H1 (cell line): Measurements from ENCODE around the gene KRT78.

Experiments used
- EP300 ChIP-seq, 2 experiments: IDR thresholded peaks; 1 replicate in 1 of 2; 2 replicates in 1 of 2; pipeline ENCODE4 v1.6.1; 2011 to 2012; ENCODE audit warnings: low read depth in 2 of 2, low read length in 2 of 2, mild to moderate bottlenecking in 2 of 2, borderline replicate concordance in 1 of 2, inconsistent platforms in 1 of 2, moderate library complexity in 1 of 2
- EZH2 ChIP-seq: fragments of 200-600 bp; sonication (generic); IDR thresholded peaks from 2 replicates; pipeline ENCODE4 v1.7.1; 2012; ENCODE audit warnings: low read depth, mild to moderate bottlenecking, moderate library complexity, low read length, inconsistent platforms; ENCODE audit not compliant: severe bottlenecking
- HDAC2 ChIP-seq, 2 experiments: fragments of 300-600 bp in 1 of 2; sonication (generic) in 1 of 2; IDR thresholded peaks; 2 replicates each; pipeline ENCODE4 v1.6.1; 2011 to 2012; ENCODE audit warnings: low read depth in 2 of 2, low read length in 2 of 2, mild to moderate bottlenecking in 2 of 2, moderate library complexity in 2 of 2, borderline replicate concordance in 1 of 2, inconsistent platforms in 1 of 2
- JUND ChIP-seq: IDR thresholded peaks from 2 replicates; pipeline ENCODE4 v1.6.1; 2011; ENCODE audit warnings: mild to moderate bottlenecking, improper control_type of control experiment, low read length
- POLR2A ChIP-seq, 2 experiments: IDR thresholded peaks; 1 replicate in 1 of 2; 2 replicates in 1 of 2; pipeline ENCODE4 v1.6.1; 2011; ENCODE audit warnings: low read depth in 2 of 2, low read length in 2 of 2, mild to moderate bottlenecking in 2 of 2; ENCODE audit errors: control extremely low read depth in 1 of 2
- RAD21 ChIP-seq, 2 experiments: IDR thresholded peaks in 1 of 2; conservative IDR thresholded peaks in 1 of 2; 2 replicates each; pipeline ENCODE4 v1.6.1; 2011; ENCODE audit warnings: low read depth in 2 of 2, low read length in 2 of 2, improper control_type of control experiment in 1 of 2, inconsistent platforms in 1 of 2, mild to moderate bottlenecking in 1 of 2, moderate library complexity in 1 of 2
- RXRA ChIP-seq: IDR thresholded peaks from 2 replicates; pipeline ENCODE4 v1.6.1; 2011; ENCODE audit warnings: low read depth, mild to moderate bottlenecking, low read length, moderate library complexity; ENCODE audit not compliant: insufficient read depth
- SIN3A ChIP-seq, 2 experiments: IDR thresholded peaks in 1 of 2; conservative IDR thresholded peaks in 1 of 2; 2 replicates each; pipeline ENCODE4 v1.6.1; 2011 to 2012; ENCODE audit warnings: low read length in 2 of 2, improper control_type of control experiment in 1 of 2, low read depth in 1 of 2, mild to moderate bottlenecking in 1 of 2
- SP2 ChIP-seq: IDR thresholded peaks from 2 replicates; pipeline ENCODE4 v1.6.1; 2012; ENCODE audit warnings: mild to moderate bottlenecking, low read length, inconsistent platforms
- TAF1 ChIP-seq: IDR thresholded peaks from 2 replicates; pipeline ENCODE4 v1.6.1; 2011; ENCODE audit warnings: mild to moderate bottlenecking, low read depth, low read length
- TBP ChIP-seq: IDR thresholded peaks from 2 replicates; pipeline ENCODE4 v1.6.1; 2011; ENCODE audit warnings: low read depth, low read length, improper control_type of control experiment
- YY1 ChIP-seq: IDR thresholded peaks from 2 replicates; pipeline ENCODE4 v1.6.1; 2011; ENCODE audit warnings: low read depth, mild to moderate bottlenecking, low read length
- TF ChIP-seq, protein P1 (sequence below), 3 experiments: IDR thresholded peaks; 1 replicate in 2 of 3; 2 replicates in 1 of 3; pipeline versions ENCODE4 v1.5.1 to v1.6.1; 2011; ENCODE audit warnings: low read length in 3 of 3, mild to moderate bottlenecking in 3 of 3, inconsistent platforms in 2 of 3, low read depth in 1 of 3, moderate library complexity in 1 of 3; ENCODE audit not compliant: insufficient read depth in 1 of 3; ENCODE audit errors: control extremely low read depth in 1 of 3

DNA sequence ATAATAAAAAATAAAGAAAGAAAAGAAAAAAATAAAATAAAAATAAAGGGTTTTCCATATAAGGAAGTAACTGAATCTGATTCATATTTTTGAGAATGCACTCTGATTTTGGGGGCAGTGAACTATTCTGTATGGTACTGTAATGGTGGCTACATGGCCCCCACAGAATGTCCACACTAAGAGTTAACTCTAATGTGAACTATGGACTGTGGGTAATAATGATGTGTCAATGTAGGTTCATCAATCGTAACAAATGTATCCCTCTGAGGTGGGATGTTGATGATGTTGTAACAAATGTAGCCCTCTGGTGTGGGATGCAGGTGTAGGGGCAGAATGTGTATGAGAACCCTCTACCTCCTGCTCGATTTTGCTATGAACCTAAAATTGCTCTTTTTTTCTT lies 42.2 kb upstream of the KRT78 start:
- no peak for TF ChIP-seq EZH2
- TF ChIP-seq JUND, result no peak
- no peak for TF ChIP-seq RAD21 (IDR thresholded peaks at IDR 0.05 in 1 of 2, conservative IDR thresholded peaks at IDR 0.05 in 1 of 2; ENCODE audit: low read depth in 2 of 2, low read length in 2 of 2)
- no peak for TF ChIP-seq TAF1
- TF ChIP-seq EP300 (IDR thresholded peaks at IDR 0.05; ENCODE audit: borderline replicate concordance in 1 of 2, low read depth in 2 of 2, low read length in 2 of 2), result no peak
- TF ChIP-seq SP2, result no peak
- TF ChIP-seq, protein P1, sequence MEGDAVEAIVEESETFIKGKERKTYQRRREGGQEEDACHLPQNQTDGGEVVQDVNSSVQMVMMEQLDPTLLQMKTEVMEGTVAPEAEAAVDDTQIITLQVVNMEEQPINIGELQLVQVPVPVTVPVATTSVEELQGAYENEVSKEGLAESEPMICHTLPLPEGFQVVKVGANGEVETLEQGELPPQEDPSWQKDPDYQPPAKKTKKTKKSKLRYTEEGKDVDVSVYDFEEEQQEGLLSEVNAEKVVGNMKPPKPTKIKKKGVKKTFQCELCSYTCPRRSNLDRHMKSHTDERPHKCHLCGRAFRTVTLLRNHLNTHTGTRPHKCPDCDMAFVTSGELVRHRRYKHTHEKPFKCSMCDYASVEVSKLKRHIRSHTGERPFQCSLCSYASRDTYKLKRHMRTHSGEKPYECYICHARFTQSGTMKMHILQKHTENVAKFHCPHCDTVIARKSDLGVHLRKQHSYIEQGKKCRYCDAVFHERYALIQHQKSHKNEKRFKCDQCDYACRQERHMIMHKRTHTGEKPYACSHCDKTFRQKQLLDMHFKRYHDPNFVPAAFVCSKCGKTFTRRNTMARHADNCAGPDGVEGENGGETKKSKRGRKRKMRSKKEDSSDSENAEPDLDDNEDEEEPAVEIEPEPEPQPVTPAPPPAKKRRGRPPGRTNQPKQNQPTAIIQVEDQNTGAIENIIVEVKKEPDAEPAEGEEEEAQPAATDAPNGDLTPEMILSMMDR (IDR thresholded peaks at IDR 0.05; ENCODE audit: control extremely low read depth in 1 of 3, insufficient read depth in 1 of 3, low read depth in 1 of 3, low read length in 3 of 3), result no peak
- TF ChIP-seq HDAC2 (IDR thresholded peaks at IDR 0.05; ENCODE audit: borderline replicate concordance in 1 of 2, low read depth in 2 of 2, low read length in 2 of 2), result no peak
- no peak for TF ChIP-seq SIN3A (conservative IDR thresholded peaks at IDR 0.05 in 1 of 2, IDR thresholded peaks at IDR 0.05 in 1 of 2; ENCODE audit: low read depth in 1 of 2, low read length in 2 of 2)
- no peak for TF ChIP-seq RXRA
- no peak for TF ChIP-seq YY1
- no peak for TF ChIP-seq POLR2A (IDR thresholded peaks at IDR 0.05; ENCODE audit: control extremely low read depth in 1 of 2, low read depth in 2 of 2, low read length in 2 of 2)
- no peak for TF ChIP-seq TBP
